ENCODE measurements around the gene OR8B2.

DNA sequence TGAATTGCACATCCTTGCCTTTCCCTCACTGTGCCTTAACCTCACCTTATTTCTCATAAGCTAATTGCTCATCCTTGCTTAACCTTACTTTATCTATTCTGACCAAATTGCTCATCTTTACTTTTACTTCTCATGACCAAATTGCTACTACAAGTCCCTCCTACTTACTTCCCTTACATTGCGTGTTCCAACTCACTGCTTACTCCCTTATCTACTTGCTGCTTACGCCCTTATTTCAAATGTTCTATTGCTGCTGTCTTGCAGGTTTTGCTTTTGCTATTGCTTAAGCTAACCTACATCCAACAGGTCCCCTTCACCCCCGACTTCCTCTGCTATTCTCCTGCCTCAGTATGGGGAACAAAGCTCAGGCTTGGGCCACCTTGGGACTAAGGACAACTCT, 8.0 kb downstream of the OR8B2 start:
- TF ChIP-seq, protein P1, sequence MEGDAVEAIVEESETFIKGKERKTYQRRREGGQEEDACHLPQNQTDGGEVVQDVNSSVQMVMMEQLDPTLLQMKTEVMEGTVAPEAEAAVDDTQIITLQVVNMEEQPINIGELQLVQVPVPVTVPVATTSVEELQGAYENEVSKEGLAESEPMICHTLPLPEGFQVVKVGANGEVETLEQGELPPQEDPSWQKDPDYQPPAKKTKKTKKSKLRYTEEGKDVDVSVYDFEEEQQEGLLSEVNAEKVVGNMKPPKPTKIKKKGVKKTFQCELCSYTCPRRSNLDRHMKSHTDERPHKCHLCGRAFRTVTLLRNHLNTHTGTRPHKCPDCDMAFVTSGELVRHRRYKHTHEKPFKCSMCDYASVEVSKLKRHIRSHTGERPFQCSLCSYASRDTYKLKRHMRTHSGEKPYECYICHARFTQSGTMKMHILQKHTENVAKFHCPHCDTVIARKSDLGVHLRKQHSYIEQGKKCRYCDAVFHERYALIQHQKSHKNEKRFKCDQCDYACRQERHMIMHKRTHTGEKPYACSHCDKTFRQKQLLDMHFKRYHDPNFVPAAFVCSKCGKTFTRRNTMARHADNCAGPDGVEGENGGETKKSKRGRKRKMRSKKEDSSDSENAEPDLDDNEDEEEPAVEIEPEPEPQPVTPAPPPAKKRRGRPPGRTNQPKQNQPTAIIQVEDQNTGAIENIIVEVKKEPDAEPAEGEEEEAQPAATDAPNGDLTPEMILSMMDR (conservative IDR thresholded peaks at IDR 0.05 in 1 of 2, IDR thresholded peaks at IDR 0.05 in 1 of 2; ENCODE audit: low read depth in 1 of 2, low read length in 2 of 2) = no peak
- TF ChIP-seq EZH2 (IDR thresholded peaks at IDR 0.05; ENCODE audit: low read length, missing control alignments) = no peak
